Endothelial cell of umbilical vein (primary cell): Measurements from ENCODE around the gene GAP43. TPM values are rescaled to one million over a fixed set of nuclear protein-coding genes. Genes with fewer than 3 reads are reported as not detected.

ENCODE experiments used
- BruUV-seq: library from RNA; stranded (reverse); fragments of 400-500 nt; replicated peaks from 2 replicates; lab custom pipeline; 2021; lab: Mats Ljungman, UMichigan
- CTCF ChIA-PET: fragments of 300-600, 350-600 bp; sonication (Branson Sonifier 250); formaldehyde crosslinking; loops from one replicate; lab custom pipeline; 2021; ENCODE audit warnings: antibody characterized with exemption, inconsistent platforms; lab: Charles Lee
- POLR2A ChIA-PET: fragments of 300-600, 350-600 bp; sonication (Branson Sonifier 250); formaldehyde crosslinking; loops from one replicate; lab custom pipeline; 2021; ENCODE audit warnings: antibody characterized with exemption, inconsistent platforms; lab: Charles Lee
- DNase-seq: peaks from one replicate; pipeline ENCODE4 v3.0.0-alpha.2; 2011; ENCODE audit warnings: low read depth, low spot score
- FAIRE-seq: peaks from 2 replicates; lab custom pipeline; 2011; peaks lifted over from hg19 to GRCh38; lab: Jason Lieb, UNC
- H2AFZ ChIP-seq: 2 replicates; pipeline ENCODE4 v1.6.0; 2012; ENCODE audit warnings: low read depth, low read length, control low read depth, inconsistent platforms
- H3K27ac ChIP-seq: 2 replicates; pipeline ENCODE4 v1.5.1; 2011; ENCODE audit warnings: low read depth, mild to moderate bottlenecking, control low read depth, low read length, moderate library complexity; ENCODE audit not compliant: insufficient read depth
- H3K27me3 ChIP-seq, 2 experiments: 2 replicates each; pipeline versions ENCODE4 v1.6.0 to v1.6.1; 2011; ENCODE audit warnings: low read length in 2 of 2, mixed read lengths in 1 of 2; ENCODE audit not compliant: control insufficient read depth in 2 of 2, insufficient read depth in 2 of 2
- H3K36me3 ChIP-seq, 2 experiments: 2 replicates in 1 of 2; 3 replicates in 1 of 2; pipeline ENCODE4 v1.5.1; 2011; ENCODE audit warnings: low read length in 2 of 2, mild to moderate bottlenecking in 1 of 2, moderate library complexity in 1 of 2; ENCODE audit not compliant: control insufficient read depth in 2 of 2, insufficient read depth in 2 of 2; ENCODE audit errors: extremely low read depth in 1 of 2
- H3K4me1 ChIP-seq: 3 replicates; pipeline ENCODE4 v1.5.1; 2011; ENCODE audit warnings: mild to moderate bottlenecking, low read length; ENCODE audit not compliant: control insufficient read depth, insufficient read depth; ENCODE audit errors: extremely low read depth
- H3K4me2 ChIP-seq: 2 replicates; pipeline ENCODE4 v1.6.1; 2011; ENCODE audit warnings: low read length, control low read depth, mixed read lengths; ENCODE audit not compliant: insufficient read depth
- H3K4me3 ChIP-seq, 3 experiments: fragments of 200-600 bp in 1 of 3; sonication (generic), shearing (Covaris generic) in 1 of 3; replicated peaks in 1 of 3; 2 replicates each; pipeline ENCODE4 v1.5.1; 2011 to 2016; ENCODE audit warnings: control low read depth in 3 of 3, low read length in 3 of 3, mild to moderate bottlenecking in 2 of 3, inconsistent platforms in 1 of 3, low read depth in 1 of 3, moderate library complexity in 1 of 3; ENCODE audit not compliant: insufficient read depth in 1 of 3
- H3K79me2 ChIP-seq: 2 replicates; pipeline ENCODE4 v1.6.0; 2012; ENCODE audit warnings: low read length, inconsistent platforms; ENCODE audit not compliant: control insufficient read depth, insufficient read depth
- H3K9ac ChIP-seq: replicated peaks from 2 replicates; pipeline ENCODE3; 2011; ENCODE audit warnings: low read length, control low read depth; ENCODE audit not compliant: insufficient read depth; ENCODE audit errors: extremely low read depth
- H3K9me1 ChIP-seq: replicated peaks from 3 replicates; pipeline ENCODE4 v1.6.0; 2011; ENCODE audit warnings: mild to moderate bottlenecking, low read length; ENCODE audit not compliant: control insufficient read depth, insufficient read depth; ENCODE audit errors: extremely low read depth
- H3K9me3 ChIP-seq: replicated peaks from 2 replicates; pipeline ENCODE4 v1.5.1; 2012; ENCODE audit warnings: low read length, inconsistent platforms; ENCODE audit not compliant: control insufficient read depth, insufficient read depth
- H4K20me1 ChIP-seq: replicated peaks from 2 replicates; pipeline ENCODE3; 2011; ENCODE audit warnings: mild to moderate bottlenecking, low read length; ENCODE audit not compliant: control insufficient read depth, insufficient read depth; ENCODE audit errors: extremely low read depth
- EZH2 ChIP-seq: IDR thresholded peaks from 2 replicates; pipeline ENCODE4 v1.6.1; 2012; ENCODE audit warnings: borderline replicate concordance, low read depth, mild to moderate bottlenecking, moderate library complexity, low read length, inconsistent platforms; ENCODE audit not compliant: severe bottlenecking
- FOS ChIP-seq: IDR thresholded peaks from 2 replicates; pipeline ENCODE4 v1.6.1; 2011; ENCODE audit warnings: mild to moderate bottlenecking, low read length, moderate library complexity, borderline replicate concordance; ENCODE audit not compliant: insufficient read depth
- GATA2 ChIP-seq: IDR thresholded peaks from 2 replicates; pipeline ENCODE4 v1.7.0; 2011; ENCODE audit warnings: low read depth, mild to moderate bottlenecking, moderate library complexity, mixed read lengths, low read length; ENCODE audit not compliant: insufficient read length, insufficient read depth
- JUN ChIP-seq: IDR thresholded peaks from 2 replicates; pipeline ENCODE4 v1.6.1; 2011; ENCODE audit warnings: borderline replicate concordance, low read depth; ENCODE audit not compliant: insufficient read length, insufficient read depth
- MYC ChIP-seq: IDR thresholded peaks from one replicate; pipeline ENCODE4 v1.6.1; 2011; ENCODE audit warnings: mild to moderate bottlenecking, low read depth, low read length
- POLR2A ChIP-seq: IDR thresholded peaks from 2 replicates; pipeline ENCODE4 v1.6.1; 2012; ENCODE audit warnings: low read depth, mild to moderate bottlenecking, control low read depth, low read length
- POLR2AphosphoS5 ChIP-seq: IDR thresholded peaks from 2 replicates; pipeline ENCODE4 v1.6.1; 2012; ENCODE audit warnings: low read depth, mild to moderate bottlenecking, control low read depth, low read length, moderate library complexity; ENCODE audit not compliant: insufficient read depth
- dilution Hi-C: fragments of 300-500 bp; cut with MboI; formaldehyde crosslinking; loops from one replicate; pipeline ENCODE4 v1.15.0; 2019; ENCODE audit warnings: low sequenced_read_pairs; ENCODE audit not compliant: extremely low pct_ligation_motif_present
- intact Hi-C: fragments of 100-400 bp; cut with micrococcal nuclease; formaldehyde crosslinking; loops from one replicate; pipeline ENCODE4 v1.10.0; 2022
- polyA plus RNA-seq, 4 experiments: library from polyadenylated mRNA; depleted of rRNA in 3 of 4; stranded (reverse) in 3 of 4; unstranded in 1 of 4; fragments of >200 nt; gene quantifications; 2 replicates each; pipeline versions ENCODE4 v1.2.1 to v1.2.3, GENCODE V29; 2011 to 2012; ENCODE audit warnings: missing spikeins in 1 of 4
- total RNA-seq: library from RNA; stranded (reverse); gene quantifications from 2 replicates; pipeline ENCODE4 v1.2.3, GENCODE V29; 2021
- TF ChIP-seq, protein P1 (sequence below), 2 donors: IDR thresholded peaks; 1 replicate in 1 of 2; 2 replicates in 1 of 2; pipeline ENCODE4 v1.5.1; 2011; ENCODE audit warnings: low read length in 2 of 2, mild to moderate bottlenecking in 2 of 2, moderate library complexity in 2 of 2, control low read depth in 1 of 2, inconsistent platforms in 1 of 2, low read depth in 1 of 2; ENCODE audit not compliant: insufficient read depth in 1 of 2; ENCODE audit errors: extremely low read depth in 1 of 2
- TF ChIP-seq, protein P2 (sequence below): IDR thresholded peaks from 2 replicates; pipeline ENCODE4 v1.6.1; 2011; ENCODE audit not compliant: insufficient read depth, insufficient read length

Gene GAP43
- total and polyA plus RNA-seq, 2 donors (not counting 3 experiments of a cell fraction or from before 2014, with no cell fraction given), result 0.06 TPM; not detected in 1

GRCh38 chr3:115634052-115634451, 10.7 kb downstream of the GAP43 start:
- H3K9me1 ChIP-seq, result no peaks in the 10 kb centered on the region
- no peak overlapping the region for H3K4me2 ChIP-seq
- no peaks in the 10 kb centered on the region for H3K79me2 ChIP-seq
- no peaks in the 10 kb centered on the region for H3K36me3 ChIP-seq
- ChIA-PET CTCF (no interaction called here), POLR2A (no interaction called here)
- H3K4me1 ChIP-seq, result no peaks in the 10 kb centered on the region
- DNase-seq (no peak), FAIRE-seq (no peak)
- peaks cover 3 to 9% of the 10 kb centered on the region in 2 experiments for H3K27me3 ChIP-seq
- BruUV-seq, result no TSS peak
- H2AFZ ChIP-seq, result no peak overlapping the region
- intact Hi-C loops, result no loop called here
- H3K9ac ChIP-seq, result no peak overlapping the region
- H3K27ac ChIP-seq, result no peak overlapping the region
- no peak overlapping the region for H3K4me3 ChIP-seq
- H3K9me3 ChIP-seq, result no peaks in the 10 kb centered on the region
- H4K20me1 ChIP-seq, result no peaks in the 10 kb centered on the region
- dilution Hi-C loops, result no loop called here
- TF ChIP-seq, protein P1, sequence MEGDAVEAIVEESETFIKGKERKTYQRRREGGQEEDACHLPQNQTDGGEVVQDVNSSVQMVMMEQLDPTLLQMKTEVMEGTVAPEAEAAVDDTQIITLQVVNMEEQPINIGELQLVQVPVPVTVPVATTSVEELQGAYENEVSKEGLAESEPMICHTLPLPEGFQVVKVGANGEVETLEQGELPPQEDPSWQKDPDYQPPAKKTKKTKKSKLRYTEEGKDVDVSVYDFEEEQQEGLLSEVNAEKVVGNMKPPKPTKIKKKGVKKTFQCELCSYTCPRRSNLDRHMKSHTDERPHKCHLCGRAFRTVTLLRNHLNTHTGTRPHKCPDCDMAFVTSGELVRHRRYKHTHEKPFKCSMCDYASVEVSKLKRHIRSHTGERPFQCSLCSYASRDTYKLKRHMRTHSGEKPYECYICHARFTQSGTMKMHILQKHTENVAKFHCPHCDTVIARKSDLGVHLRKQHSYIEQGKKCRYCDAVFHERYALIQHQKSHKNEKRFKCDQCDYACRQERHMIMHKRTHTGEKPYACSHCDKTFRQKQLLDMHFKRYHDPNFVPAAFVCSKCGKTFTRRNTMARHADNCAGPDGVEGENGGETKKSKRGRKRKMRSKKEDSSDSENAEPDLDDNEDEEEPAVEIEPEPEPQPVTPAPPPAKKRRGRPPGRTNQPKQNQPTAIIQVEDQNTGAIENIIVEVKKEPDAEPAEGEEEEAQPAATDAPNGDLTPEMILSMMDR (IDR thresholded peaks at IDR 0.05; ENCODE audit: extremely low read depth in 1 of 2, insufficient read depth in 1 of 2, low read depth in 1 of 2, low read length in 2 of 2), result no peak
- TF ChIP-seq MYC (no peak), EZH2 (no peak), GATA2 (no peak), JUN (no peak), POLR2AphosphoS5 (no peak), POLR2A (no peak), FOS (no peak)
- TF ChIP-seq, protein P2, sequence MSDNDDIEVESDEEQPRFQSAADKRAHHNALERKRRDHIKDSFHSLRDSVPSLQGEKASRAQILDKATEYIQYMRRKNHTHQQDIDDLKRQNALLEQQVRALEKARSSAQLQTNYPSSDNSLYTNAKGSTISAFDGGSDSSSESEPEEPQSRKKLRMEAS, result no peak
